HG03378 (cell line): ENCODE results near the gene SMIM29.
"Not testable (repeated sequence)": the region's sequence is repeated elsewhere in the genome, so short reads cannot be mapped to it uniquely, and the experiment has no call there.

Source experiments
- ATAC-seq: cut with Tn5 transposase; IDR thresholded peaks from one replicate; pipeline ENCODE4 v1.9.1; 2021; ENCODE audit warnings: mild to moderate bottlenecking, moderate library complexity; ENCODE audit not compliant: unreplicated experiment

SMIM29 gene

DNA sequence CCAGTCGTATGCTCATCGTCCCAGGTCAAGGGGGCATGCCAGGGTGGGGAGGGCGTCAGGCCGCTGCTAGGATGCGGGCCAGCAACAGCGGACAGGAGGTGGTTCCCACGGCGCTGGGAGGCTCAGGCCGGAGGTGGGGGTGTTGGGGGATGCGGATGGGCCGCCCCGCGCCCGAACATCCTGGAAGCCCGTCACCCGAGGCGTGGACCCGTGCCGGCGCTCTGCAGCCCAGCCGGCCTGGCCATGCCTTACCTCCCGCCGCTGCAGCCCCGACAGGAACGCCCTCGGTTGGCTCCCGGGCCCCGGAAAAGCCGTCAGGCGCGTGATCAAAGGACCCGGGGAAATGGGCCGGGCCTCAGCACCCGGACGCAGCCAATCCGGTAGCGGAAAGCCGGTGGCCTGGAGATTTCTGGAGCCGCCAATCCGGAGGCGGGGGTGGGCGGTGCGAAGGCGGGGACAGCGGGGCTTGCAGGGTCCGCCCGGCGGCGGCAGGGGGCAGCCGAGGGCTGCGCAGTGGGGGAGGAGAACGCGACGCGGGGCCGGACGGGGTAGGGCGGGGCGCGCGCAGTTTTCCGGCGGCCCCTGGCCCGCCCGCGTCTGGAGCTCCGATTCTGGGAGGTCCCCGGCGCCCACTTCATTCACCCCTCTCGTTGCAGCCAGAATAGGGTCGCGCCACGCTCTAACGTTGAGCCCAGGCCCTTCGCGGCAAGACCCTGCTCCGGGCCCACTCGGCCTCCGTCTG, at the start of gene SMIM29:
Gene SMIM29 (minus strand): TSS at position 280 of the 742 bp plus-strand sequence. CDS start 1,215 bp downstream, outside the sequence.
- ATAC-seq = peak; percentile 60

DNA sequence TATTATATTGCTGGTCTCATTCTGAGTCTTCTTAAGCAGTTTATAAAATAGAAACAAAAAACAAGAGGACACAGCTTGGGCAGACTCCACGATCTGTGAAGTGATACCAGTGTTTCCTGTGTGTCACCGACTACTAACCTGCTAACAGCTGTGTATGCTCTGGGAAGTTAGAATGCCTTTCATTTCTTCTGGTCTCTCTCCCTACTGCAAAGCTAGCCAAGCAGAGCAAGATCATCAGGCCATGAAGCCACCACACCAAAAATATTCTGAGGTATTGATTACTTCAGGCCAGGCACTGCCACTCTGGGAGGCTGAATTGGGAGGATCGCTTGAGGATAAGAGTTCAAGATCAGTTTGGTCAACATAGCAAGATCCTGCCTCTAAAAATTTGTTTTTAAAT, 46.9 kb upstream of the SMIM29 start:
- peak; percentile 80 for ATAC-seq

GRCh38 chr6:34292954-34293353, 44.1 kb upstream of the SMIM29 start:
- no peak for ATAC-seq

- ATAC-seq = no peak
Observed at GRCh38 chr6:34289137-34289536, 40.3 kb upstream of the SMIM29 start.

DNA sequence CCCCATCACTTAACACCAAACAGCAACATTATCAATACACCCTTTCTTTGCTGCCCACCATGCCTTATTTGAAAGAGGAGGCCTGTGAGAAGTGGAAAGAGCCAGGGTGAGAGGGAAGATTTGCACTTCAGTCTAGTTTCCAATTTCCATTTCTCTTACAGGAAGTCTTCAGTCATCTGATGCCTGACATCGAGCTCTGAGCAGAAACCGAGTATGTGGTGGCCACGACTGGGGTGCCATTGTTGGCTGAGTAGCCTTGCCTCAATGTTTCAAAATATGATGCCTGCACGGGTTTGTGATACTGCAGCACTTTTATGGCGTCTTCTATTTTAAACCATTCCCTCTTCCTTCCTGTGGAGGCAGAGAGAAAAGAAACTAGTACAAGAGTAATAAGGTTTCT, 39.8 kb upstream of the SMIM29 start:
- no peak for ATAC-seq

DNA sequence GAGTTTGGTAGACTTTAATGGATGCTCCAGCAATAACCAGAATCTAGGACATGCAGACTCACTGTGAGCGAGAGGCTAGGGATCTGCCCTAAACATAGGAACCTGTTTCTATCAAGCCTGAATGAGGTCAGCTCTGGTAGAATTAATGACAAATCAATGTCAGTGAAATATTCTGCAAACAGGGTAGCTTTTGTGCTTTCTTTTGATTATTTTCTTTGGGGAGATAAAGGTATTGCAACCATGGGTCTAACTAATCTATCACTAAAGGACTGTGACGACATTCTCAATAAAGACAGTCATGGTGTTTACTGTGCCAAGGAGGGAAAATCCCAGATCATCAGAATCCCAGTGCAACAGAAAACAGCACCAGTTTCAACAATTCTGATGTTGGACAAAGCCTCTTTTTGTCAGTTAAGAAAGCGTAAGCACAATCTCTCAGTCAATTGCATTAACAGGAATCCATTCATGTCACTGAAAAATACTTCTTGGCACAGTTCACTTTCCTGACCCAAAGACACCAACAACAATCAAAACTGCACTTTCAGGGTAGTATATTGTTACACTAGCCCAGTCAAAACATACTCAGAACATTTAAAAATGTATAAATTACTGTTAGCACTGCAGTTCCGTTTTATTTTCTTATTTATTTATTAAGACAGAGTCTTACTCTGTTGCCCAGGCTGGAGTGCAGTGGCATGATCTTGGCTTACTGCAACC, 36.8 kb upstream of the SMIM29 start:
- no peak for ATAC-seq

GRCh38 chr6:34284563-34285447, 36.0 kb upstream of the SMIM29 start:
- ATAC-seq = no peak

- no peak for ATAC-seq
Observed at GRCh38 chr6:34281702-34282334, 33.0 kb upstream of the SMIM29 start.

DNA sequence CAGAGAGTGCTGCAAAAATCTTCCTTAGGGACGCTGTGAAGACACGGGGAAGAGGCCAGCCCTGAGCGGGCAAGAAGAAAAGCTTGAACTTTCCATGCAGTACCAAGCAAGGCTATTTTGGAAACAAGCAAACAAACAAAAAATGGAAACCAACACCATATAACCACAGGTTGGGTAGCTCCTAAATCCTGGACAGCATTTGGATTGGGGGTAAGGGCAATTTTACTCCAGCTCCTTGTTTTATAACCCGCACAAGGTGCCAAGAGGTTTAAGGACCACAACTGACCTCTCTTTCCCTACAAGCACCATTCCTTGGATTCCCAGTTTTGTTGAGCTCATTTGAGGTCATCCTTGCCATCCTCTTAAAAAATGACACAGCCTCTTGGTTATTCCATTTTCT, 31.4 kb upstream of the SMIM29 start:
- ATAC-seq = no peak

GRCh38 chr6:34278833-34279232, 30.0 kb upstream of the SMIM29 start:
- no peak for ATAC-seq

DNA sequence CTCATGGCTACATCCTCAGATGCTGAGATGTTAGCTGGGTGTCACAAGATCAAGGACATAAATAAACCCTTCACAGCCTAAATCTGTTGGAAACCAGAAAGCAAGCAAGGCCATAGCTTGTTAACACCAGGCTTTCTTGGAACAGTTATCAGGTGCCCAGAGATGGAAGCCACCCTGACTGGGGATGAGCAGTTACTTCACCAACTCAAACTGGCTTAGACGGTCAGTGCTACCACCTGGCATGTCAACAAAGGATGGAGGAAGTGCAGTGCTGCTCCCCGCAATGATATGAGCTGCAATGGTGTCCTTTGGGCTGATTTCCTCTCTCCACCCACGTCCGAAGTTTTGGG, 28.9 kb upstream of the SMIM29 start:
- ATAC-seq = no peak

DNA sequence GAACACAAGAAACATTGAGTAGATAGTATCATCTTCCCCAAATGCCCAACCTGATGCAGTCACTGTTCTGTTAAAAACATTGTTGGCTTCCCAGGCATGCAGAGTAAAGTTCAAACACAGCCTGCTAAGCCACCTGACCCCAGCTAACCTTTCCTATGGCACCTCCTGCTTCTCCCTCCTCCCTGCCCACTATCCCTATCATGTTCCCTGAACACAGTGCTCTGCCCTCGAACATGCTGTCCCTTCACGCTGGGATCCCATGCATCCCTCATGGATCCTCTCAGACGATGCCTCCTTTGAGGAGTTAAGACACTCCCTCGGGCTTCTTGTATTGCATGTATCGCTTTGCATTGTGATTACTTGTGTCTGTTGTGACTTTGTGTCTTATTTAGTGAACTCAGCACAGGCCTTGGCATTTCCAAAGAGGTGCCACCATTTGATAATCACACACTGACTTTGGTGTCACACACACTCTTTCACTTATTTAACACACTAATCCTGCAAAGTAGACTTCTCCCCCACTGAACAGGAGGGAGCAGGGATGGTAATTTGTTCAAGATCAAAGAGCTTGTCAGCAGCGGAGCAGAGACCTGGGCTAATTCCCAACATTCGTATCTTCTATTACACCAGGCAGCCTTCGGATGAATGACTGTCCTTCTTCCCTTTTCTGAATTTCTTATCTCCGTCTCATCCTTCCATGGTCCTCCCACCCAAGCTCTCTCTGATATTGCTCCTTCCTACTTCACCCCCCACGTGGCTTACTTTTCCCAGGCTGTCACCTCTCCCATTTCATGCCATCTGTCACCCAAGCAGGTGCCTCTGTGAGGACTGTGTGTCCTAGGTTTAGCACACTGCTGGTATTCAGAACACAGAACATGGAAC, 28.3 kb upstream of the SMIM29 start:
- ATAC-seq = no peak

DNA sequence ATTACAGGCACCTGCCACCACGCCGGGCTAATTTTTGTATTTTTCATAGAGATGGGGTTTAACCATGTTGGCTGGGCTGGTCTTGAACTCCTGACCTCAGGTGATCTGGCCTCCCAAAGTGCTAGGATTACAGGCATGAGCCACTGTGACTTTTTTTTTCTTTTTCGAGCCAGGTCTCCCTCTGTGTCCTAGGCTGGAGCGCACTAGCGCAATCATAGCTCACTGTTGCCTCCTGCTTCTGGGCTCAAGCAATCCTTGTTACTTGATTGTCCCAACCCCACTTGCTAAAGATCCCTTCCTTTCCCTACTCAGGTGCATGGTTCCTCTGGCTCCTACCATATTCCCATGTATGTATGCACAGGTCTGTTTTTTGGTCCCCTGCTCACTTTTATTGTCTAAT, 27.4 kb upstream of the SMIM29 start:
- no peak for ATAC-seq

DNA sequence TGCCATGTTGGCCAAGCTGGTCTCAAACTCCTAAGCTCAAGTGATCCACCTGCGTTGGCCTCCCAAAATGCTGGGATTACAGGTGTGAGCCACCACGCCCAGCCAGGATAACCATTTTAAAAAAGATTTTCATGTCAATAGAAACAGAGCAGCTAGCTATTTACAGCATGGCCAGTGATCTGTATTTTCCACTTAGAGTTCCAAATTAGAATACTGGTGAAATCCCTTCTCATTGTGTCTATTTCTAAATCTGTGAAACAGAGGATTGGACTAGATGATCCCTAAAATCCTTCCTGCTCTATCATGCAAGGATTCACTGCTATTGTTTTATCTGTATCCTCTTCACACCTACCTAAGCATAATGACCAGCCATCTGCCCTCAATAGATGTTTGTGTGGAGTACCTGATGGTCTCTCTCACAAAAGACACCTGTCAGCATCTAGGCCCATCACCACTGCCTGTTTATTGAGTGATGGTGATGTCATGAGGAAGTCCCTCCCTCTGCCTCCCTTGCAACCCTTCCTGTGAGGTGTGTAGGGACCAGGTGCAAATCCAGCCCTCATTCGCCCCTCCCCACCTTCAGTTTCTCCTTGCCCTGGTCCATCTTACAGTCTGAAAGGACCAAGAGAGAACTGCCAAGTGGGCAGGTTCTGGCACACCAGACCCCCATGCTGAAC, 26.5 kb upstream of the SMIM29 start:
- no peak for ATAC-seq

- ATAC-seq = no peak
Observed at GRCh38 chr6:34274129-34274528, 25.3 kb upstream of the SMIM29 start.

DNA sequence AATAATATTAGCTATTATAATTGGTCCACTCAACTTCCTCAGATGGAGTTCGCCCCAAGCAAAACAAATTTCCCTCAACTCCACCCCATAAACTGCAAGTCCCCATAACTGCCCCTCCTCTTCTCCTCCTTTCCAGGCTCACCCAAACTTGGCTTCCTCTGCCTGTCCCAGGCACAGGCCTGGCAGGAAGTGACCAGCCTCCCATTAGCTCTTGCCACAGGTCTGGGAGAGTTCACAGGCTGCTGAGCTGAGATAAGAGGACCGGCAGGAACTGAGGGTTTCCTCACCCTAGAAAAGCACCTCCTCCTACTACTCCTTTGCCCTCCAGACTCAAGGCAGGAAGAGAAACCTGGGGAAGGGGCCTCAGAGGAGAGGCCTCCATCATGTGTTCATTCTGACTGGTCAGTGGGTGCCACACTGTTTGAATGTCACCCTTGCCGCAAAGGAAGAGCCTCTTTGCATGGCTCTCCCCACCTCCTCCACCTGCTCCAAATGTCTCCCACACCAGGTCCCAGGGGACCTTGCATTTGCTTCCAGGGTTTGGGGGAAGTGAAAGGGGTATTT, 24.5 kb upstream of the SMIM29 start:
- ATAC-seq = no peak

- no peak for ATAC-seq
Observed at GRCh38 chr6:34272013-34272926, 23.5 kb upstream of the SMIM29 start.

GRCh38 chr6:34269658-34270341, 21.0 kb upstream of the SMIM29 start:
- ATAC-seq = not testable (repeated sequence)
